Vagina (tissue), 2 donors: ENCODE results near the gene FGF3. TPM values are rescaled to one million over a fixed set of nuclear protein-coding genes. Genes with fewer than 3 reads are reported as not detected.

ENCODE experiments used
- DNase-seq, 2 donors: peaks; one replicate each; pipeline ENCODE4 v3.0.0-alpha.2; 2017; ENCODE audit errors: extremely low spot score in 2 of 2
- H3K27ac ChIP-seq: fragments of 200-600 bp; sonication (generic); one replicate; pipeline ENCODE4 v1.5.1; 2019
- H3K27me3 ChIP-seq: fragments of 200-600 bp; sonication (generic); one replicate; pipeline ENCODE4 v1.5.1; 2019
- H3K36me3 ChIP-seq, 2 donors: fragments of 200-600 bp; sonication (generic); one replicate each; pipeline ENCODE4 v1.5.1; 2017 to 2019
- H3K4me1 ChIP-seq: fragments of 200-600 bp; sonication (generic); one replicate; pipeline ENCODE4 v1.5.1; 2019
- H3K4me3 ChIP-seq, 2 donors: fragments of 200-600 bp; sonication (generic); 1 replicate in 1 of 2; 2 replicates in 1 of 2; pipeline ENCODE4 v1.5.1; 2016 to 2019
- H3K9me3 ChIP-seq: fragments of 200-600 bp; sonication (generic); one replicate; pipeline ENCODE4 v1.5.1; 2019
- CTCF ChIP-seq, 3 experiments: fragments of 450-650 bp in 2 of 3; fragments of 200-600 bp in 1 of 3; sonication (generic) in 1 of 3; IDR thresholded peaks; one replicate each; pipeline ENCODE4 v1.5.1; 2017 to 2019; ENCODE audit warnings: antibody characterized with exemption in 3 of 3, mild to moderate bottlenecking in 2 of 3, moderate library complexity in 2 of 3
- POLR2A ChIP-seq, 2 donors: fragments of 450-650 bp; IDR thresholded peaks; one replicate each; pipeline ENCODE4 v1.6.1; 2017; ENCODE audit warnings: antibody characterized with exemption in 2 of 2, mild to moderate bottlenecking in 2 of 2, moderate library complexity in 2 of 2
- POLR2AphosphoS5 ChIP-seq, 2 donors: sonication (generic); formaldehyde crosslinking; IDR thresholded peaks; one replicate each; pipeline ENCODE4 v1.9.0; 2017; ENCODE audit warnings: antibody characterized with exemption in 2 of 2, mild to moderate bottlenecking in 2 of 2, low read depth in 1 of 2; ENCODE audit not compliant: insufficient read depth in 1 of 2
- intact Hi-C: fragments of 100-400 bp; cut with DNase I; formaldehyde crosslinking; loops from one replicate; pipeline ENCODE4 v1.15.1; 2023
- total RNA-seq: library from RNA; depleted of rRNA; stranded (reverse); fragments of >200 nt; gene quantifications from one replicate; pipeline ENCODE4 v1.2.3, GENCODE V29; 2016

The FGF3 gene
- total RNA-seq, 1 donor from 2014 or later: not detected

DNA sequence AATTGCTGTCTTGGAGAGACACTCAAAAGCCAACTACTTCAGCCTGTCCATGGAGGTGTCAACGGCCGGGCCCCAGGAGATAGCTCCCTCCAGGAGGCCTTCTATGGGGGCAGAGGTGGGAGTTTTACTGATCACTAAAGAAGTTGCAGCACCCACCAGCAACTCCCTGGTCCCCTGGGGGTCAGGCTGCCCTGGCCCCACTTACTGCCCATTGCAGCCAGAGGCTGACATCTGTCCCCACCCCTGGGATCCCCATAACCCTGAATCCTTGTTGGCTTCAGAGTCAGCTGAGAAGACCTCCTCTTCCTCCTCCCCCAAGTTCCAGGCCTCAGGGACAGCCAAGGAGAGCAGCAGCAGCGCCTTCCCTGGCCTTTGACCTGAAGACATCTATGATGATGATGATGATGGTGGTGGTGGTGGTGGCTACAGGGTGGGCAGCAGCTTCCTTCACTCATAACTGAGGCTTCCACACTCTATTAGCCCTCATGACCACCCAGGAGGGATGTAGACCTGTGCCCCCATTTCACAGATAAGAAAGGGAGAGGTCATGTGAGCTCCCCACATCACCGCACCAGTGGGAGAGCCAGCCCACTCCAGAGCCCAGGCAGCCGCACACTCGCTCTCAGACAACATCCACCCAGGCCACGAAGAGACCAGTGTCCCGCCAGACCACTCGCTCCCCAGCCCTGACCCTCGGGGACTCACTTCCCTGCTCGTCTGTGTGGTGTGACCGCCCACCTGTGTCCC is 43.8 kb upstream of the FGF3 start:
- TF ChIP-seq POLR2AphosphoS5 (IDR thresholded peaks at IDR 0.05; ENCODE audit: insufficient read depth in 1 of 2, low read depth in 1 of 2) (no peak), POLR2A (IDR thresholded peaks at IDR 0.05) (no peak), CTCF (IDR thresholded peaks at IDR 0.05) (no peak)
- DNase-seq: no peak

GRCh38 chr11:69862331-69862771 is 43.1 kb upstream of the FGF3 start:
- Histone ChIP-seq H3K4me1 (no peaks in the 10 kb centered on the region), H3K9me3 (no peaks in the 10 kb centered on the region), H3K27me3 (no peaks in the 10 kb centered on the region), H3K27ac (no peak overlapping the region), H3K36me3 (no peaks in the 10 kb centered on the region), H3K4me3 (no peak overlapping the region)
- TF ChIP-seq POLR2AphosphoS5 (IDR thresholded peaks at IDR 0.05; ENCODE audit: insufficient read depth in 1 of 2, low read depth in 1 of 2): no peak
- TF ChIP-seq POLR2A (IDR thresholded peaks at IDR 0.05): no peak
- no peak for TF ChIP-seq CTCF (IDR thresholded peaks at IDR 0.05)
- intact Hi-C loops: no loop called here
- DNase-seq: no peak

More for the DNA sequence above, 43.8 kb upstream of the FGF3 start:
- H3K4me3 ChIP-seq: no peak overlapping the region
- intact Hi-C loops: no loop called here
- H3K27me3 ChIP-seq: no peaks in the 10 kb centered on the region
- no peaks in the 10 kb centered on the region for H3K9me3 ChIP-seq
- H3K27ac ChIP-seq: no peak overlapping the region
- no peaks in the 10 kb centered on the region for H3K4me1 ChIP-seq
- H3K36me3 ChIP-seq: no peaks in the 10 kb centered on the region

DNA sequence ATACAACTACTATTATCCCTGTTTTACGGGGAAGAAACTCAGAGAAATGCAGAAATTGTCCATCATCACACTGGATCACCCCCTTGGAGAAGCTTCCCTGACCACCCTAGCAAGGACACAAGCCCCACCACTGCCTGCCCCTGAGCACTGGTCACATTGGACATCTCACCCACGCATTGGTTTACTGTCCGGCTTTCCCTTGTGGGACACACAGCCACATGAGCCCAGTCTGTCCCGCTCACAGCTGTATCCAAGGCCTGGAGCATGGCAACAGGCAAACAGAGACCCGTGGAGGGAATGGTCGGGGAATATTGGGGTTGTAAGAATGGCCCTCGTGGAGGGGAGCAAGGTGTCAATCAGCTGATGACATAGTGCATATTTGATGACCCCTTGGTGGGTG is 42.7 kb upstream of the FGF3 start:
- no peaks in the 10 kb centered on the region for H3K36me3 ChIP-seq

GRCh38 chr11:69860796-69861445 is 41.7 kb upstream of the FGF3 start:
- TF ChIP-seq POLR2A (IDR thresholded peaks at IDR 0.05) (no peak), CTCF (IDR thresholded peaks at IDR 0.05) (no peak), POLR2AphosphoS5 (IDR thresholded peaks at IDR 0.05; ENCODE audit: insufficient read depth in 1 of 2, low read depth in 1 of 2) (no peak)
- no peak overlapping the region for H3K4me3 ChIP-seq
- no peaks in the 10 kb centered on the region for H3K9me3 ChIP-seq
- intact Hi-C loops: no loop called here
- no peak overlapping the region for H3K27ac ChIP-seq
- H3K27me3 ChIP-seq: no peaks in the 10 kb centered on the region
- no peak for DNase-seq
- no peaks in the 10 kb centered on the region for H3K36me3 ChIP-seq
- no peaks in the 10 kb centered on the region for H3K4me1 ChIP-seq

More for the DNA sequence above, 42.7 kb upstream of the FGF3 start:
- Histone ChIP-seq H3K27ac (no peak overlapping the region), H3K4me3 (no peak overlapping the region), H3K9me3 (no peaks in the 10 kb centered on the region), H3K27me3 (no peaks in the 10 kb centered on the region), H3K4me1 (no peaks in the 10 kb centered on the region)
- intact Hi-C loops: no loop called here
- TF ChIP-seq POLR2AphosphoS5 (IDR thresholded peaks at IDR 0.05; ENCODE audit: insufficient read depth in 1 of 2, low read depth in 1 of 2) (no peak), CTCF (IDR thresholded peaks at IDR 0.05) (no peak), POLR2A (IDR thresholded peaks at IDR 0.05) (no peak)
- DNase-seq: no peak

DNA sequence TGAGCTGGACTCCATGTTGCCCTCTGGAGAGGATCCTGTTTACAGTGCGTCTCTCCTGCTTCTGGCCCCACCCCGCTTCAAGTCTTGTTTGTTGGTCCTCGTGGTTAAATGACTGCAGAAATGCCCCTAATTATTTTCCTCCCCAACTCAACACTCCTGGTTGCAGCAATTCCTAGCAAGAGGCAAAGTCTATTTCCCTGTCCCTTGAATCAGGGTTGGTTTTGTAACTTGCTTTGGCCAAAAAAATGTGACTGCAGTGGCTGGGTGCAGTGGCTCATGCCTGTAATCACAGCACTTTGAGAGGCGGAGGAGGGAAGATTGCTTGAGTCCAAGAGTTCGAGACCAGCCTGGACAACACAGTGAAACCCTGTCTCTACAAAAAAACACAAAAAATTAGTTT is 41.0 kb upstream of the FGF3 start:
- Histone ChIP-seq H3K27ac (no peak overlapping the region), H3K4me1 (no peaks in the 10 kb centered on the region), H3K27me3 (no peaks in the 10 kb centered on the region), H3K4me3 (no peak overlapping the region), H3K36me3 (no peaks in the 10 kb centered on the region), H3K9me3 (no peaks in the 10 kb centered on the region)
- intact Hi-C loops: no loop called here
- TF ChIP-seq POLR2A (IDR thresholded peaks at IDR 0.05) (no peak), CTCF (IDR thresholded peaks at IDR 0.05) (no peak), POLR2AphosphoS5 (IDR thresholded peaks at IDR 0.05; ENCODE audit: insufficient read depth in 1 of 2, low read depth in 1 of 2) (no peak)
- DNase-seq: no peak
